GM19238 (cell line): ENCODE results near the gene CHST8.
"Not testable (repeated sequence)": the region's sequence is repeated elsewhere in the genome, so short reads cannot be mapped to it uniquely, and the experiment has no call there.

Source experiments
- DNase-seq: peaks from one replicate; pipeline ENCODE4 v3.0.0; 2011; ENCODE audit warnings: low spot score; ENCODE audit not compliant: insufficient read length

Gene CHST8

GRCh38 chr19:33689138-33689746, 67.5 kb downstream of the CHST8 start:
- DNase-seq, result no peak

GRCh38 chr19:33689868-33690267, 68.1 kb downstream of the CHST8 start:
- no peak for DNase-seq

GRCh38 chr19:33690378-33691029, 68.8 kb downstream of the CHST8 start:
- no peak for DNase-seq

- no peak for DNase-seq
Measured at GRCh38 chr19:33691030-33691427, 69.3 kb downstream of the CHST8 start.

GRCh38 chr19:33691736-33692135, 70.0 kb downstream of the CHST8 start:
- DNase-seq, result no peak

- DNase-seq, result no peak
Measured at GRCh38 chr19:33693678-33694077, 71.9 kb downstream of the CHST8 start.

- DNase-seq, result not testable (repeated sequence)
Measured at GRCh38 chr19:33695547-33695946, 73.8 kb downstream of the CHST8 start.

GRCh38 chr19:33697766-33698165, 76.0 kb downstream of the CHST8 start:
- DNase-seq, result no peak

GRCh38 chr19:33698576-33699435, 77.1 kb downstream of the CHST8 start:
- DNase-seq, result no peak

- DNase-seq, result no peak
Measured at GRCh38 chr19:33699754-33700407, 78.1 kb downstream of the CHST8 start.

GRCh38 chr19:33700408-33701013, 78.8 kb downstream of the CHST8 start:
- DNase-seq, result no peak

- DNase-seq, result no peak
Measured at GRCh38 chr19:33701565-33701964, 79.8 kb downstream of the CHST8 start.

- DNase-seq, result no peak
Measured at GRCh38 chr19:33702606-33703437, 81.1 kb downstream of the CHST8 start.

- no peak for DNase-seq
Measured at GRCh38 chr19:33703438-33703750, 81.6 kb downstream of the CHST8 start.

- no peak for DNase-seq
Measured at GRCh38 chr19:33703821-33704220, 82.1 kb downstream of the CHST8 start.

GRCh38 chr19:33704271-33704670, 82.5 kb downstream of the CHST8 start:
- no peak for DNase-seq

GRCh38 chr19:33705090-33705847, 83.5 kb downstream of the CHST8 start:
- DNase-seq, result no peak

- DNase-seq, result no peak
Measured at GRCh38 chr19:33705860-33706259, 84.1 kb downstream of the CHST8 start.

- DNase-seq, result no peak
Measured at GRCh38 chr19:33706631-33707030, 84.9 kb downstream of the CHST8 start.

GRCh38 chr19:33712268-33712667, 90.5 kb downstream of the CHST8 start:
- no peak for DNase-seq
